CD14-positive monocyte (primary cell): ENCODE measurements around the gene C17orf50. TPM values are rescaled to one million over a fixed set of nuclear protein-coding genes. Genes with fewer than 3 reads are reported as not detected.
A peak's percentile ranks its signal among the peaks of the same experiment; 100 is the strongest.
"Not testable (repeated sequence)": the region's sequence is repeated elsewhere in the genome, so short reads cannot be mapped to it uniquely, and the experiment has no call there.

ENCODE experiments used
- DNase-seq, 3 donors: peaks; one replicate each; pipeline ENCODE4 v3.0.0-alpha.2; 2011 to 2022
- H2AFZ ChIP-seq: 2 replicates; pipeline ENCODE4 v1.6.0; 2012; ENCODE audit warnings: mild to moderate bottlenecking, low read depth, low read length, inconsistent platforms; ENCODE audit not compliant: insufficient read depth, poor library complexity, severe bottlenecking
- H3K27ac ChIP-seq, 2 donors: 1 replicate in 1 of 2; 2 replicates in 1 of 2; pipeline ENCODE4 v1.5.1; 2012 to 2013; ENCODE audit warnings: low read length in 2 of 2, control low read depth in 1 of 2, inconsistent platforms in 1 of 2, low read depth in 1 of 2, mild to moderate bottlenecking in 1 of 2
- H3K27me3 ChIP-seq, 2 donors: one replicate each; pipeline versions ENCODE4 v1.6.0 to v1.6.1; 2011 to 2013; ENCODE audit warnings: low read length in 2 of 2; ENCODE audit not compliant: control insufficient read depth in 2 of 2, insufficient read depth in 2 of 2
- H3K36me3 ChIP-seq, 2 donors: replicated peaks in 1 of 2; 1 replicate in 1 of 2; 2 replicates in 1 of 2; pipeline versions ENCODE4 v1.5.1 to v1.6.1; 2012 to 2013; ENCODE audit warnings: low read length in 2 of 2, control low read depth in 1 of 2, inconsistent platforms in 1 of 2, mild to moderate bottlenecking in 1 of 2; ENCODE audit not compliant: insufficient read depth in 2 of 2, control insufficient read depth in 1 of 2
- H3K4me1 ChIP-seq, 2 donors: 1 replicate in 1 of 2; 2 replicates in 1 of 2; pipeline versions ENCODE4 v1.5.1 to v1.6.1; 2012 to 2013; ENCODE audit warnings: low read length in 2 of 2, control low read depth in 1 of 2, inconsistent platforms in 1 of 2, mild to moderate bottlenecking in 1 of 2, moderate library complexity in 1 of 2; ENCODE audit not compliant: insufficient read depth in 2 of 2, control insufficient read depth in 1 of 2
- H3K4me2 ChIP-seq: replicated peaks from 2 replicates; pipeline ENCODE3; 2012; ENCODE audit warnings: low read length, moderate library complexity, mild to moderate bottlenecking; ENCODE audit not compliant: poor library complexity, severe bottlenecking; ENCODE audit errors: extremely low read depth
- H3K4me3 ChIP-seq, 3 experiments: fragments of 200-600 bp in 1 of 3; sonication (generic) in 1 of 3; replicated peaks in 1 of 3; 1 replicate in 2 of 3; 2 replicates in 1 of 3; pipeline ENCODE4 v1.5.1; 2011 to 2013; ENCODE audit warnings: low read length in 3 of 3, mild to moderate bottlenecking in 3 of 3, control low read depth in 2 of 3, low read depth in 2 of 3, inconsistent platforms in 1 of 3, moderate library complexity in 1 of 3
- H3K79me2 ChIP-seq: 2 replicates; pipeline ENCODE4 v1.6.0; 2012; ENCODE audit warnings: mild to moderate bottlenecking, control low read depth, inconsistent platforms, low read length, moderate library complexity; ENCODE audit not compliant: insufficient read depth
- H3K9ac ChIP-seq: 2 replicates; pipeline ENCODE4 v1.6.0; 2017; ENCODE audit warnings: low read length, mild to moderate bottlenecking; ENCODE audit not compliant: insufficient read depth, poor library complexity, severe bottlenecking
- H3K9me3 ChIP-seq, 2 donors: replicated peaks in 1 of 2; 1 replicate in 1 of 2; 2 replicates in 1 of 2; pipeline versions ENCODE4 v1.5.1 to v1.6.1; 2012 to 2013; ENCODE audit warnings: low read length in 2 of 2, control low read depth in 1 of 2; ENCODE audit not compliant: control insufficient read depth in 1 of 2, insufficient read depth in 1 of 2
- H4K20me1 ChIP-seq: 2 replicates; pipeline ENCODE4 v1.6.0; 2012; ENCODE audit warnings: mild to moderate bottlenecking, low read length, control low read depth, moderate library complexity; ENCODE audit not compliant: insufficient read depth
- H3K27ac Mint-ChIP-seq, 7 donors: one replicate each; pipeline ENCODE4 v1.8.0; 2020; ENCODE audit warnings: mild to moderate bottlenecking in 7 of 7, mixed read lengths in 7 of 7, moderate library complexity in 6 of 7, inconsistent platforms in 2 of 7
- H3K27me3 Mint-ChIP-seq, 3 donors: one replicate each; pipeline ENCODE4 v1.8.0; 2021 to 2022; ENCODE audit warnings: low read depth in 3 of 3, mild to moderate bottlenecking in 3 of 3, mixed read lengths in 3 of 3, moderate library complexity in 3 of 3, inconsistent platforms in 1 of 3
- H3K36me3 Mint-ChIP-seq, 2 donors: one replicate each; pipeline ENCODE4 v1.8.0; 2020; ENCODE audit warnings: mixed read lengths in 2 of 2, inconsistent platforms in 1 of 2, mild to moderate bottlenecking in 1 of 2
- H3K4me1 Mint-ChIP-seq: one replicate; pipeline ENCODE4 v1.8.0; 2020; ENCODE audit warnings: mild to moderate bottlenecking, mixed read lengths
- H3K4me3 Mint-ChIP-seq, 2 donors: one replicate each; pipeline ENCODE4 v1.8.0; 2020; ENCODE audit warnings: mild to moderate bottlenecking in 2 of 2, mixed read lengths in 2 of 2, moderate library complexity in 1 of 2
- H3K9me3 Mint-ChIP-seq, 7 donors: one replicate each; pipeline ENCODE4 v1.8.0; 2020 to 2022; ENCODE audit warnings: mixed read lengths in 7 of 7, mild to moderate bottlenecking in 6 of 7, moderate library complexity in 6 of 7, inconsistent platforms in 2 of 7
- CTCF ChIP-seq: fragments of 200-600 bp; IDR thresholded peaks from one replicate; pipeline ENCODE4 v1.8.0; 2022; ENCODE audit warnings: antibody characterized with exemption, mild to moderate bottlenecking
- WGBS: methylation state at CpG from one replicate; pipeline ENCODE4 v1.1.5; 2013; ENCODE audit warnings: missing lambda C conversion rate; ENCODE audit not compliant: insufficient coverage; 5-methylcytosine and 5-hydroxymethylcytosine counted together
- intact Hi-C, 2 donors: fragments of 100-400 bp; cut with micrococcal nuclease; formaldehyde crosslinking; loops; one replicate each; pipeline versions ENCODE4 v1.15.0 to v1.15.1; 2023
- polyA plus RNA-seq, 3 donors: library from polyadenylated mRNA; depleted of rRNA in 1 of 3; unstranded in 2 of 3; stranded (reverse) in 1 of 3; fragments of 300-500 nt in 2 of 3; fragments of >200 nt in 1 of 3; fragmentation: Illumina TruSeq in 2 of 3; gene quantifications; 1 replicate in 2 of 3; 2 replicates in 1 of 3; pipeline ENCODE4 v1.2.3, GENCODE V29; 2012 to 2021

C17orf50 gene
- polyA plus RNA-seq, 3 donors: 0.23 TPM; not detected in 2

GRCh38 chr17:35749560-35750412 lies 10.9 kb upstream of the C17orf50 start:
- Mint-ChIP-seq H3K4me3 (peak overlapping the region in 1 of 2 donors; percentile 39), H3K4me1 (peaks cover 10% of the 10 kb centered on the region), H3K27ac (no peak overlapping the region), H3K9me3 (peaks cover 0 to 6% (median 0%) of the 10 kb centered on the region in 7 donors), H3K27me3 (peaks cover 38 to 60% (median 46%) of the 10 kb centered on the region in 3 donors), H3K36me3 (peaks cover 0 to 2% of the 10 kb centered on the region in 2 donors)
- no peaks in the 10 kb centered on the region for H4K20me1 ChIP-seq
- WGBS: 10% methylated on average over 34 of the region's 35 CpGs
- intact Hi-C loops: loop anchor here (5.0 to 10.0 kb wide), 3 partner anchors 137 to 585 kb away; no protein-coding TSS in a partner anchor
- peaks cover 7 to 40% of the 10 kb centered on the region in 2 donors for H3K27me3 ChIP-seq
- no peak for TF ChIP-seq CTCF
- no peak overlapping the region for H2AFZ ChIP-seq
- no peak overlapping the region for H3K9ac ChIP-seq
- H3K27ac ChIP-seq: no peak overlapping the region
- no peak overlapping the region for H3K4me2 ChIP-seq
- H3K36me3 ChIP-seq: no peaks in the 10 kb centered on the region
- H3K9me3 ChIP-seq: peaks cover 0 to 9% of the 10 kb centered on the region in 2 donors
- DNase-seq: no peak
- H3K4me1 ChIP-seq: no peaks in the 10 kb centered on the region
- no peak overlapping the region for H3K4me3 ChIP-seq
- no peaks in the 10 kb centered on the region for H3K79me2 ChIP-seq

GRCh38 chr17:35750526-35751395 lies 9.9 kb upstream of the C17orf50 start:
- Histone ChIP-seq H3K27ac (no peak overlapping the region), H3K79me2 (no peaks in the 10 kb centered on the region), H3K9me3 (peaks cover 0 to 9% of the 10 kb centered on the region in 2 donors), H3K36me3 (no peaks in the 10 kb centered on the region), H3K4me2 (no peak overlapping the region), H3K4me1 (no peaks in the 10 kb centered on the region), H4K20me1 (no peaks in the 10 kb centered on the region), H3K9ac (no peak overlapping the region), H2AFZ (no peak overlapping the region), H3K27me3 (peaks cover 7 to 40% of the 10 kb centered on the region in 2 donors), H3K4me3 (no peak overlapping the region)
- Mint-ChIP-seq H3K27ac (no peak overlapping the region), H3K4me3 (peak overlapping the region in 1 of 2 donors; percentile 36), H3K36me3 (peaks cover 0 to 2% of the 10 kb centered on the region in 2 donors), H3K4me1 (peaks cover 10% of the 10 kb centered on the region), H3K27me3 (peaks cover 38 to 62% (median 46%) of the 10 kb centered on the region in 3 donors), H3K9me3 (peaks cover 0 to 8% (median 0%) of the 10 kb centered on the region in 7 donors)
- 74% methylated on average over 4 of the region's 10 CpGs for WGBS
- no peak for DNase-seq
- intact Hi-C loops: no loop called here
- no peak for TF ChIP-seq CTCF

GRCh38 chr17:35751541-35751940 lies 9.1 kb upstream of the C17orf50 start:
- H3K36me3 Mint-ChIP-seq, H3K9me3 ChIP-seq, DNase-seq, H3K36me3 ChIP-seq, H3K4me3 ChIP-seq, H3K4me1 ChIP-seq, H2AFZ ChIP-seq, H3K9ac ChIP-seq, H3K27ac ChIP-seq, H3K4me2 ChIP-seq, H3K4me3 Mint-ChIP-seq, H3K9me3 Mint-ChIP-seq, H3K79me2 ChIP-seq, intact Hi-C loops, H3K27ac Mint-ChIP-seq, H4K20me1 ChIP-seq: not testable (repeated sequence)
- 85% methylated on average over 3 of the region's 4 CpGs for WGBS
- H3K27me3 ChIP-seq: peaks cover 7 to 40% of the 10 kb centered on the region in 2 donors
- H3K27me3 Mint-ChIP-seq: peaks cover 40 to 62% (median 46%) of the 10 kb centered on the region in 3 donors
- H3K4me1 Mint-ChIP-seq: peaks cover 15% of the 10 kb centered on the region
